ENCODE results near the gene IL17REL.

IL17REL gene

DNA sequence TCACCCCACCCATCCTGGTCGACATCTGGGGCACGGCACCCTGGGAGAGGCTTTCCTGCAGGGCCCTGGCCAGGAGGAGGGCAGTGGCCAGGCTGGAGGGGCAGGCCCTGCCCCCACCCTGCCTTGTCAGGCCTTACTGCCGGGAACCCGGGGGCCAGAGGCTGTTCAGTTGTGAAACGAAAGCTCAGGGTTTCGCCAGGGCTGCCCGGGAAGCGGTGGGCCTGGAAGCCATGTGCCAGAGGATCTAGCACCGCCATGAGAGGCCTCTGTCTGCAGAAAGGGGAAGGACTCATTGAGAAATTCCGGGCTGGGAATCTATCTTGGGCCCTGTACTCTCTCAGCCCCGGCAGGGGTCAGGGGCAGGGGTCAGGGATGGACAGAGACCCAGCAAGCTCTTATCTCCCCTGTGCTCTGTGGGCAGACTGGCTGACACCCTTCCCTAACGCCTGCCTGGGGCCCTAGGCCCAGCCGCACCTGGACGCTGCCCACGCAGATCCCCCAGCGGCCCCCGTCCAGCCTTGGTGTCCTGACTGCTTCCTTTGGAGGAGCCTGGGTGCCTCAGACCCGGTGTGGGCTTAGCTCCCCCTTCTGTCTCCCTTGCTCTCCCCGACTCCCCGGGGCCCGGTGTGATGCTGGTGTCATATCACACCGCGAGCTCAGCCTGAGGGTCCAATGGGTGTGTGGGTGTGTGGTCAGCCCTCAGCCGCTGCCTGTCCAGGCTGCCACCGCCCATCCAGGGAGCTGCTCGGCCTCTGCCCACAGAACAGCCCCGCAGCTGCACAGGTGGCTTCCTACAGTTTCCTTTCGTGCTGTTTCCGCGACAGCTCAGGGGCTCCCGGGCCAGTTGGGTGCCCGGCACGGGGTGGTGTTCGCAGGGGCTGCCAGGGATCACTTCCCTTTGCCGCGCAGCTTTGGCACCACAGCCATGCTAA, 45.5 kb downstream of the IL17REL start:
- peak; percentile 49 for DNase-seq

DNA sequence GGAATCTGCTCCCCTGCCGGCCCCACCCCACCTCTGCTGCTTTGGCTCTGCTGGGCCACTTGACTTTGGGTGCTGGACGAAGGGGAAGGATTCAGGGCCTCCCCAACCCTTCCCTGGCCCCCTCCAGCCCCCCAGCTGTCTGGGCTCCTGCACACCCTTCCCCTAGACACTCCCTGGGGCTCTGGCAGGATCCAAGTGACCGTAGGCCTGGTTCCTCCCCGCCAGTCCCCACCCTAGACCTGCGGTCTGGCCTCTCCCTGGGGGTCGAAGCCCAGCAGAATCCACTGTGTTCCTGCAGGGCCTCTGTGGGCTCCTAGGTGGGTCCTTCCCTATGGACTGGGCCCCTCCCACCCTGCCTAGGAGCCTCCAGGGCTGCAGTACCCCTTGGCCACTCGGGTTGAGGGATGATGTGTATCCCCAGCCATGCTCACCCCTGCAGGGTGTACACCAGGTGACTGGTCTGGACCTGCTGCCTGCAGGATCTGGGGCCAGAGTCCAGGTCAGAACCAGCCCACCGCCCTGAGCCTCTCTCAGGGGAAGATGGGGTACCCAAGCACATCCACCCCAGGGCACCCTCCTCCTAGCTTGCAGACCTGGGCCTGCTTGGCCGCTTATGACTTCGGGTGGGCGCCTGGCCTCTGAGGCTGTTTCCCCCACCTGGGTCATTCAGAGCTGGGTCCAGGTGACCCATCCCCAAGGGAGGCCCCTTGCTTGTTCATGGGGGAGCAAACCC, 46.4 kb downstream of the IL17REL start:
- no peak for DNase-seq

DNA sequence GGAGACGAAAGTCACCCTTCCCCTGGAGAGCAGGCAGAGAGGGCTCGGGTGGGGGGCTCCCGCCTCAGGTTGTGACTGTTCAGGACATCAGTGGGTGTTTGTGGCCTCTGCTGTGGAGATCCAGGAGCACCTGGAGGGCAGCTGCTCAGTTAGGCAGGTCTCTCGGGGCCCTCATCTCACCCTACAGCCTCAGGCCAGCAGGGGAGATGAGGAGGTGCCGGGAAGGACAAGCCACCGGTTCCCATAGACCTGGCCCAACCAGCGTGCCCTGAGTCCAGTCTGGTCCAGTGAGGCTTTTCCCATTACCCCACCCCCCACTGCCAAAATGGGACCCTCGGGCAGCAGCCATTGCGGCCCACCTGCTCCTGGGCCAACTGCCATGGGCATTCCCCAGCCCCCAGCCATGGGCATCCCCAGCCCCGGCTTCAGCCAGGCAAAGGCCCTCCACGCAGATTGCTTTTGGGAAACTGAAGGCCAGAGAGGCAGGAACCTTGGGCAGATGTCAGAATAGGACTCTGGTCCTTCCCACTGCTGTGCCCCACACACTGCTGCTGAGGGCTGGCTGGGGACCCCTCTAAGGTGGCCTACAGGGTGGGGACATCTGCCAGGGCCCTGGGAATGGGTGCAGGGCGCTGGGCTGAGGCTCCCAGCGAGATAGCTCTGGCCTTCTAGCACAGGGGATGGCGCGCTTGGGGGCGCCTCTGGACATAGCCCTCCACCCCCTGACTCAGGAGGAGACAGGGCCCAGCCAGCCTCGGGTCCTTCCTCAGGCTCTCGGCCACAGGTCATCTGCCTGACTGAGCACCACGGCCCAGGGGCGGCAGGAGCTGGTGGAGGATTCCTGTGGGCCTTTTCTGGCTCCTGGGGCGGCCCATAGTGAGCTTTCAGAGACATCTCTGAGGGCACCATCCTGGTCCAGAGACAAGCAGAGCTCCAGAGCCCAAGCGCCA, 47.2 kb downstream of the IL17REL start:
- DNase-seq, result peak; percentile 1

DNA sequence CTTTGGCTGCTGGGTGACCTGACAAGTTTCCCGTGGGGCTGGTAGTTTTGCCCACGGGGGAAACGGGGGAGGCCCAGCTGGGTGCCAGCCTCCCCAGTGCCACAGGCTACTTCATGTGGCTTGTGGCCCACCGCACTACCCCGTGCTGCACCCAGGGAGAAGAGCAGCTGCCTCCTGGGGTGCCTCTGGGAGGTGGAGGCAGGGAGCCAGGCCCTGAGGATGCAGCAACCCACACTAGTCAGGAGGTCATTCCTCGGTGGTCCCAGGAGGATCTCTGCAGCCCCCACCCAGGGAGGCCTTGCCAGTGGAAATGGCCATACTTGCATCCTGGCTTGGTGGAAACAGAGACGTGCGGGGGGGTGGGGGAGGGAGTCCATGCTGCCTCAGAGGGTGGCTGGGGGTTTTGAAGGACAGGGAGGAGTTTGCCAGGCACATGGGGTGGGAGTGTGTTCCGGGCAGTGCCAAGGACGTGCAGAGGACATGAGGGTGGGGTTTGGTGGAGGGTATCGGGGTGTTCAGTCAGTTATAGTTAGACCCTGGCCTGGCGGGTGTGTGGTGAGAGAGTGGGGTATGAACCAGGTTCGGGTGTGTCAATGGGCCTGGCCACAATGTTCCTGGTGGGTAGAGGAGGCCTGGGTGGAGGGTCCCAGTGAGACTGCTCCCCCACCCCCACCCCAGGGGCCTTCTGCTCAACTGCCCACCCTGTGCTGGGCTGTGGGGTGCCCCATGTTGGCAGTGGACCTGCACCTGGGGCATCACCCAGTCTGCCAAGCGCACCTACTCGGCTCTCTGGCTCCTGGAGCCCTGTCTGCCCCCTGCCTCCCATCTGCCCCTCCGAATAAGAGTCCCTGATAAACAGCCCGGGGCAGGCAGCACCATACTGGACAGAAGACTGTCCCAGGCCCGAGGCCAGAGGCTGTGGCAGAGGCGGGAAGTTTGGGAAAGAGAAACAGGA, 48.2 kb downstream of the IL17REL start:
- DNase-seq, result peak; percentile 7

DNA sequence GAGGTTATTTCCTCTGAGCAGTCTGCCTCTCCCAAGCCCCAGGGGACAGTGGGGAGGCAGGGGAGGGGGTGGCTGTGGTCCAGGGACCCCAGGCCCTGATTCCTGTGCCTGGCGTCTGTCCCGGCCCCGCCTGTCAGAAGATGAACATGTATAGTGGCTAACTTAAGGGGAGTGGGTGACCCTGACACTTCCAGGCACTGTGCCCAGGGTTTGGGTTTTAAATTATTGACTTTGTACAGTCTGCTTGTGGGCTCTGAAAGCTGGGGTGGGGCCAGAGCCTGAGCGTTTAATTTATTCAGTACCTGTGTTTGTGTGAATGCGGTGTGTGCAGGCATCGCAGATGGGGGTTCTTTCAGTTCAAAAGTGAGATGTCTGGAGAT, 48.9 kb downstream of the IL17REL start:
- no peak for DNase-seq

DNA sequence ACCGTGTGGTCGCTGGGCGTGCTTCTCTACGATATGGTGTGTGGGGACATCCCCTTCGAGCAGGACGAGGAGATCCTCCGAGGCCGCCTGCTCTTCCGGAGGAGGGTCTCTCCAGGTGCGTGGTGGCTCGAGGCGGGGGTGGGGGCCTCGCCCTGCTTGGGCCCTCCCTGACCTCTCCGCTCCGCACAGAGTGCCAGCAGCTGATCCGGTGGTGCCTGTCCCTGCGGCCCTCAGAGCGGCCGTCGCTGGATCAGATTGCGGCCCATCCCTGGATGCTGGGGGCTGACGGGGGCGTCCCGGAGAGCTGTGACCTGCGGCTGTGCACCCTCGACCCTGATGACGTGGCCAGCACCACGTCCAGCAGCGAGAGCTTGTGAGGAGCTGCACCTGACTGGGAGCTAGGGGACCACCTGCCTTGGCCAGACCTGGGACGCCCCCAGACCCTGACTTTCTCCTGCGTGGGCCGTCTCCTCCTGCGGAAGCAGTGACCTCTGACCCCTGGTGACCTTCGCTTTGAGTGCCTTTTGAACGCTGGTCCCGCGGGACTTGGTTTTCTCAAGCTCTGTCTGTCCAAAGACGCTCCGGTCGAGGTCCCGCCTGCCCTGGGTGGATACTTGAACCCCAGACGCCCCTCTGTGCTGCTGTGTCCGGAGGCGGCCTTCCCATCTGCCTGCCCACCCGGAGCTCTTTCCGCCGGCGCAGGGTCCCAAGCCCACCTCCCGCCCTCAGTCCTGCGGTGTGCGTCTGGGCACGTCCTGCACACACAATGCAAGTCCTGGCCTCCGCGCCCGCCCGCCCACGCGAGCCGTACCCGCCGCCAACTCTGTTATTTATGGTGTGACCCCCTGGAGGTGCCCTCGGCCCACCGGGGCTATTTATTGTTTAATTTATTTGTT, 49.6 kb downstream of the IL17REL start:
- peak; percentile 37 for DNase-seq

DNA sequence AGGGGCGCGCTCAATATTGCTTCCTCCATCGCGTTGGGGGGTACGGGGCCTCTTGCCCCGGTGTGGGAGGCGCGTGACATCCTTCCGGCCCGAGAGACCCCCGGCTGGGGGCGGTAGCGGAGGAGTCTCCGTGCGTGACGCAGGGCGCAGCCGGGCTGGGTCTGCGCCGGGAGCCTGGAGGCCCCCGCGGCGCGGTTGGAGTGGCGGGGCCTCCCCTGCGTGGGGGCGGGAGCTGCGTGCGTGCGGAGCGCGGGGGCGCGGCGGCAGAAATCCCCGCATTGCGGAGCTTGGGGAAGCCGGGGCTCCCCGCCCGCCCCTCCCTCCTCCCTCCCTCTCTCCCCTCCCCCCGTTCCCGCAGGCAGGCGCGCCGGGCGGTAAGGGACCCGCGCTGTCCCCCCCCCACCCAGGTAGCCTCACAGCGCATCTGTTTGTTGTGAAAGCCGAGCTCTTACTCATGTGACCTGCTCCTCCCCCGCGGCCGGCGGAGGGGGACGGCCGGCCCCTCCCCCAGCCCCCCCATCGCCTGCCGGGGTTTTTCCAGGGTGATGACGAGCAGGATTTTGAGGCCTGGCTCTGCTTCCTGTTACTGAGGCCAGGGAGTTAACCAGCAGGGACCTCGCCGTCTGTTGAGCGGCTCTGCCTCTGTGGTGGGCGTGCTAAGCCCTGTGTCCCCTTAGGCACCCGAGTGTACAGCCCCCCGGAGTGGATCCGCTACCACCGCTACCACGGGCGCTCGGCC, 50.4 kb downstream of the IL17REL start:
- peak; percentile 68 for DNase-seq

DNA sequence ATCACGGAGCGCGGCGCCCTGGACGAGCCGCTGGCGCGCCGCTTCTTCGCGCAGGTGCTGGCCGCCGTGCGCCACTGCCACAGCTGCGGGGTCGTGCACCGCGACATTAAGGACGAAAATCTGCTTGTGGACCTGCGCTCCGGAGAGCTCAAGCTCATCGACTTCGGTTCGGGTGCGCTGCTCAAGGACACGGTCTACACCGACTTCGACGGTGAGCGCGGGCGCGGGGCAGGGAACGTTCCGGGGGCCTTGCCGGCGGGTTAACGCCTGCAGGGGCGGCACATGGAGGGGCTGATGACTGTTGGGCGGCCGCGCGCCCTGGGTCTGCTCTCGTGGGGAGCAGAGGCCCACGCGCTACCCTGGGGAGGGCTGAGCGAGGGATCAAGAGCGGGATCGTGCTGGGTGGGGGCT, 51.0 kb downstream of the IL17REL start:
- DNase-seq, result peak; percentile 74

DNA sequence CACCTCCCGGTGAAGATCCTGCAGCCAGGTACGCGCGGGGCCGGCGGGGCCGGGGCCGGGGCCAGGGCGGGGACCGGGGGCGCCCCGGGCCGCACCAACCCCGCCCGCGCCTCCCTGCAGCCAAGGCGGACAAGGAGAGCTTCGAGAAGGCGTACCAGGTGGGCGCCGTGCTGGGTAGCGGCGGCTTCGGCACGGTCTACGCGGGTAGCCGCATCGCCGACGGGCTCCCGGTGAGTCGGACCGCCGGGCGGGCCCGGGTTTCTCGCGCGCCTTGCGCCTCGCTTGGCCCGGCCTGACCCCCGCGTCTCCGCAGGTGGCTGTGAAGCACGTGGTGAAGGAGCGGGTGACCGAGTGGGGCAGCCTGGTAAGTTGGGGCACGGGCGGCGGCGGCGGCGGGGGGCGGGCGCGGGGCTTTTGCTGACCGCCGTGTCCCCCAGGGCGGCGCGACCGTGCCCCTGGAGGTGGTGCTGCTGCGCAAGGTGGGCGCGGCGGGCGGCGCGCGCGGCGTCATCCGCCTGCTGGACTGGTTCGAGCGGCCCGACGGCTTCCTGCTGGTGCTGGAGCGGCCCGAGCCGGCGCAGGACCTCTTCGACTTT, 51.5 kb downstream of the IL17REL start:
- peak; percentile 62 for DNase-seq

DNA sequence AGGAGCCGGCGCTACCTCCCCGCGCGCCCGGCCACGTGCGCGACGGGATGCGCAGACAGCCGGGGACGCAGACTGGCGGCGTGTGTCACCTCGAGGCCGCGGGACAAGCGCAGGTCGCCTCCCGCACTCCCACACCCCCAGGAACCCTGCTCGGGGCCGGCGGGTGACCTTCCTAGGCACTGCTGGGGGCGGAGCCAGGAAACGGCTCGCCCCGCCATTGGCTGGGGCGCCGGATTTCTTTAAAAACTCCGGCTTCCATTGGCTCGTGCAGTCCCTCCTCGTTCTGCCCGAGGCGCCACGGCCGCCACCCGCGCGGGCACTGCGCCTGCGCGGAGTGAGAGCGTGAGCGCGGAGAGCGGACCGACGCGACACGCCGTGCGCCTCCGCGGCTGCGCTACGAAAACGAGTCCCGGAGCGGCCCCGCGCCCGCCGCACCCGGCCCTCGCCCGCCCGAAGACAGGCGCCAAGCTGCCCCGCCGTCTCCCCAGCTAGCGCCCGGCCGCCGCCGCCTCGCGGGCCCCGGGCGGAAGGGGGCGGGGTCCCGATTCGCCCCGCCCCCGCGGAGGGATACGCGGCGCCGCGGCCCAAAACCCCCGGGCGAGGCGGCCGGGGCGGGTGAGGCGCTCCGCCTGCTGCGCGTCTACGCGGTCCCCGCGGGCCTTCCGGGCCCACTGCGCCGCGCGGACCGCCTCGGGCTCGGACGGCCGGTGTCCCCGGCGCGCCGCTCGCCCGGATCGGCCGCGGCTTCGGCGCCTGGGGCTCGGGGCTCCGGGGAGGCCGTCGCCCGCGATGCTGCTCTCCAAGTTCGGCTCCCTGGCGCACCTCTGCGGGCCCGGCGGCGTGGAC, 52.2 kb downstream of the IL17REL start, which contains the start of gene PIM3:
PIM3 (plus strand) TSS at position 614 of the 846 bp plus-strand sequence; CDS start at position 790, 176 bp downstream.
- DNase-seq, result peak; percentile 96

DNA sequence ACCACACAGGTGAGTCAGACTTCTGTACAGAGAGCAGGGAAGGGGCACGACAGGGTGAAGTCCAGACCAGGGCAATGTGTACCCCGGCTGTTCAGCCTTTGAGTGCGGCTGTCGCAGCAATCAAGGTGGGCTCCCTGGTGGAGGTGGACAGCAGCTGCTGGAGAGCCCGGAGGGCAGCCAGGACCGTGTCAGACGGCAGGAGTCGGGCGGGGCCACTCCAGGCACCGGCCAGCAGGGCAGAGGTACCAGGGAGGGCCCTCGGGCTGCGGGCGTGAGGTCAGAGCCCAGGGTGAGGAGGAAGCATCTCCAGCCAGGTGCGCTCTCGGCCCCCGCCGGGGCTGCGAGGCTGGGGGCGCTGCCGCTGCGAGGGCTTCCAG, 52.8 kb downstream of the IL17REL start:
- no peak for DNase-seq

DNA sequence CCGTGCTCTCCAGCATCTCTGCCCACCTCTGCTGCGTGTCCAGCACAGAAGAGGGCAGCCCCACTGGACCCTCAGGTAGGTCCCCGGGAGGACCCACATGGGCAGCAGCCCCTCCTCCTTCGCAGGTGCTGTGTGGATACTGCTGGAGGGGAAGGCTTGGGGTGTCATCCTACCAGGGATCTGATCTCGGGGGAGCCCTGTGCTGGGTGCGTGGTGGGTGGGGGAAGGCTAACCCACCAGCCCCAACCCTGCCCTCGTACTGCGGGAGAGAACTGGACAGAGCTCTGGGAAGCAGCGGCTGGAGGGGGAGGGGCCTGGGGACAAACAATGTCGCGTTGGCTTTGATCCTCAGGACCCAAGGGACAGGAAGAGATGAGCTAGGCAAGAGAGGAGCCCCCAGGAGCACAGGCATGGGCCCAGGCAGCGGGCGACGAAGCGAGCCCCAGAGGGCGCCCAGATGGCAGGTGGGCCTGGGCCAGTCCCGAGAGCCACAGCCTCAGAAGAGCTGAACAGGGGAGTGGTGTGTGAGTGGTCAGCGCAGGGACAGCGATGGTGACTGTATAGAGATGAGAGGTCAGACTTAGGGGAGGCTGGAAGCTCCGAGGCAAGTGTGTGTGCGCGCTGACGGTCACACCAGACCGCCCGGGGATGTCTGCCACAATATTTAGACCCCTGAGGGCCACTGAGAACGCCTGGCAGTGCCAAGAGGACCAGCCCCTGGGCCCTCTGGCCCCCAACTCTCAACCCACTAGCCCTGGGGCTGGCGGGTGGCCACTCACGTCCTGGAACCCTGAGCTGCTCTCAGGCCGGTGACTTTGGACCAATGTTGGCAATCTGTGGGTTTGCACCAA, 53.4 kb downstream of the IL17REL start:
- no peak for DNase-seq

DNA sequence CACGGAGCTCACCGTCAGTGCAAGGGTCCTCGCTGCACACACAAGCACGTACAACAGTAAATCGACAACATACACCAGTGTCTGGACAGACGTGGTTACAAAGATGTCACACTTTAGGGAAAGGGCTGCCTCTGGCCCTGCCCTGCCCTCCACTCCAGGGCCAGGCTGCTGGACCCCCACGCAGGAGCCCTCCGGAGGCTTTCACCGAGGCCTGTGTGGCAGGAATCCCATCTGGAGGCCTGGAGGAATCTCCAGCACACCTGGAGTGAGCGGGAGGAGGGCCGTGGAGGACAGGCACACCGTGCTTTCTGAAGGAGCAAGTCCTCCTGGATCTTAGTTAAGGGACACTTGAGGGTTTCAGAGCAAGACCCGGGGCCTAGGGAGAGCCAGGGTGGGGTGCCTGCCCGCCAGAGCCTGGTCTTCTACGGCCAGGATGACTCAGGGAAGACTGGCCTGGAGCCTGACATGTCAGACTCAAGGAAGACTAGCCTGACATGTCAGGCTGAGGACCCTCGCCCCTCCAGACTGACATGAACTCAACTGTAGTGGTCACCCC, 54.1 kb downstream of the IL17REL start:
- DNase-seq, result no peak

DNA sequence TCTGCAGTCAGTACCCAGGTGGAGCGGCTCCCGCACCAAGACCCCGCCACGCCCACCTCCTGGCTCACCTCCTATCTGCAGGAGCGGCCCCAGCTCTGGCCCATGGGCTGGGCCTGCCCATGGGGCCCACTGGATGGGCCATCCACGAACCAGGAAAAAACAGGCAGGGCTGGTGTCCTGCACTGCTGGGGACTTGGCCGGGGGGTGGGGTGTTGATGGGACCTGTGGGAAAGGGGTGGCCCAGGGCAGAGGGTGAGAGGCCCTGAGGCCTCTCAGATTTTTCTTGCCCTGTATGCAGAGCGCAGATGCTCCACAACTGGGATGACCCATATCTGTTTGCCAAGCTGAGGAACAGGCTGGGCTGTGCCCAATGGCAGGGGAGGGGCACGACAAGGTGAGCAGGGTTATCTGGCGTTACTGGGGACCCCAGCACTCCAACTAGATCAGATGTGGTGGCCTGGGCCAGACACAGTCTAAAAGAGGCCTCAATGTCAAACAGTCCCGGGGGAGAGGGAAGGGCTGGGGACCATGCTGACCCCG, 54.7 kb downstream of the IL17REL start:
- DNase-seq, result no peak

DNA sequence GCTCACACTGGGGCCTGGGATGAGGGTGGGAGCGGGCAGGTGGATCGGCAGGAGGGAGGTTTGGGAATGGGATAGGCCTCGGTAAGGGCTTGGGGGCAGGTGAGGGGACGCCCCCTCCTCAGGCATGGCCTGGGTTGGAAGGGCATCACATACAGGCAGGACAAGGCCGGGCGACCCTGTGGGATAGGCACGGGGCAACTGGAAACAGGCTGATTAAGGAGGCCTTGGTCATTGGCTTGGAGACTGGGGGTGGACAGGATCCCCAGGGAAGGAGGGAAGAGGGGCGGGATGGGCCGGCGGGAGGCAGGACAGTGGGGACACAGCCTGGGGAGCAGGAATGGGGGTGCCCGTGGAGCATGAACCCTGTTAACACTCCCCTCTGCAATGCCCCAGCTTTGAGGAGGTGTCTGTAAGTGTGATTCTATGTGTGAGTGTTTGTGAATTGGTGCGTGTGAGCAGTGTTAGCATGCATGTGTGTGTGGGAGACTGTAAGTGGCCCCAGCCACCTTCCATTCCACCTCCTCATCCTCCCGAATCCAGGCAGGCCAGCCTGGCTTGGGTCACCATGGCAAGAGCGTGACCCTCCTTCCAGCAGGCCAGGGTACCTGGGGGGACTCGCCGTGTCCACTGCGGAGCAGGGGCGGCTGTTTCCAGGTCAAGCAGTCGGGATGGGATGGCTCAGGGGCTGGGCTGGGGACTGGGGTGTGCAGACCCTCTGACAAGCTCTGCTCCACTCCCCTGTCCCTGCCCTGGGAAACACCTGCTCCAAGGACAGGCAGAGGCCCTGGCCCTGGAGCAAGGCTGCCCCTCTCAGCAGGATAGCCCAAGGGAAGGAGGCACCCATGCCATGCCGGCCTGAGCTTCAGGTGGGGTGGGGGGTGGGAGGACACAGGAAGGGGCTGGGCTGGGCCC, 55.4 kb downstream of the IL17REL start:
- no peak for DNase-seq
